ENCODE data around the gene SETD6.
A peak's percentile ranks its signal among the peaks of the same experiment; 100 is the strongest.

The SETD6 gene

GRCh38 chr16:58493756-58494431 lies 21.4 kb upstream of the SETD6 start:
- DNase-seq (ENCODE audit: low read depth in 2 of 2) = no peak

- peak; percentile 43 to 56 for DNase-seq (ENCODE audit: low read depth in 2 of 2)
Observed at GRCh38 chr16:58494981-58495520, 20.3 kb upstream of the SETD6 start.

GRCh38 chr16:58495521-58496331 lies 19.6 kb upstream of the SETD6 start:
- no peak for DNase-seq (ENCODE audit: low read depth in 2 of 2)

- no peak for DNase-seq (ENCODE audit: low read depth in 2 of 2)
Observed at GRCh38 chr16:58497468-58497867, 17.8 kb upstream of the SETD6 start.

- no peak for DNase-seq (ENCODE audit: low read depth in 2 of 2)
Observed at GRCh38 chr16:58497935-58498334, 17.4 kb upstream of the SETD6 start.

GRCh38 chr16:58498341-58499091 lies 16.8 kb upstream of the SETD6 start:
- no peak for DNase-seq (ENCODE audit: low read depth in 2 of 2)

- DNase-seq (ENCODE audit: low read depth in 2 of 2) = no peak
Observed at GRCh38 chr16:58499092-58499511, 16.2 kb upstream of the SETD6 start.

GRCh38 chr16:58499615-58500351 lies 15.5 kb upstream of the SETD6 start, which contains the start of gene NDRG4:
Gene NDRG4 (plus strand): TSS chr16:58500143. CDS start chr16:58500249, 106 bp downstream.
- DNase-seq (ENCODE audit: low read depth in 2 of 2) = no peak

GRCh38 chr16:58500430-58501241 lies 14.7 kb upstream of the SETD6 start:
- DNase-seq (ENCODE audit: low read depth in 2 of 2) = no peak

- no peak for DNase-seq (ENCODE audit: low read depth in 2 of 2)
Observed at GRCh38 chr16:58501242-58502131, 13.8 kb upstream of the SETD6 start.

- DNase-seq (ENCODE audit: low read depth in 2 of 2) = no peak
Observed at GRCh38 chr16:58502217-58502921, 12.9 kb upstream of the SETD6 start.

GRCh38 chr16:58503166-58503862 lies 12.0 kb upstream of the SETD6 start:
- no peak for DNase-seq (ENCODE audit: low read depth in 2 of 2)

GRCh38 chr16:58503863-58504688 lies 11.2 kb upstream of the SETD6 start:
- DNase-seq (ENCODE audit: low read depth in 2 of 2) = no peak

GRCh38 chr16:58506241-58507194 lies 8.8 kb upstream of the SETD6 start:
- DNase-seq (ENCODE audit: low read depth in 2 of 2) = no peak

GRCh38 chr16:58507195-58507962 lies 7.9 kb upstream of the SETD6 start:
- DNase-seq (ENCODE audit: low read depth in 2 of 2) = no peak

All from stimulated activated CD8-positive, alpha-beta memory T cell treated with anti-CD3 and anti-CD28 coated beads, Interleukin-2, amount 100 ng/mL, for 48 hours (primary cell).